HepG2 (cell line): ENCODE measurements around the gene NDUFB7. TPM values are rescaled to one million over a fixed set of nuclear protein-coding genes. Genes with fewer than 3 reads are reported as not detected.

ENCODE experiments used
- CENPT ChIP-seq: sonication (generic); formaldehyde crosslinking; IDR thresholded peaks from 2 replicates; pipeline ENCODE4 v1.8.0; 2022; ENCODE audit warnings: low read depth, mild to moderate bottlenecking, moderate library complexity, missing genetic modification reagents
- ESRRA ChIP-seq: sonication (generic); formaldehyde crosslinking; IDR thresholded peaks from 2 replicates; pipeline ENCODE4 v1.5.1; 2020; ENCODE audit warnings: mild to moderate bottlenecking, low read depth, missing genetic modification reagents
- GLMP ChIP-seq: sonication (generic); formaldehyde crosslinking; IDR thresholded peaks from 2 replicates; pipeline ENCODE4 v1.9.0; 2021; ENCODE audit warnings: missing genetic modification reagents, mild to moderate bottlenecking, borderline replicate concordance
- HDAC2 ChIP-seq: sonication (generic); formaldehyde crosslinking; IDR thresholded peaks from 2 replicates; pipeline ENCODE4 v1.4.0; 2020; ENCODE audit warnings: missing genetic modification reagents
- MIER2 ChIP-seq: IDR thresholded peaks from 2 replicates; pipeline ENCODE4 v1.6.1; 2016; ENCODE audit warnings: missing biosample characterization, missing genetic modification reagents
- MYPOP ChIP-seq: sonication (generic); formaldehyde crosslinking; IDR thresholded peaks from 2 replicates; pipeline ENCODE4 v1.8.1; 2023; ENCODE audit warnings: mild to moderate bottlenecking, moderate library complexity, missing genetic modification reagents
- NCOA5 ChIP-seq: sonication (generic); formaldehyde crosslinking; IDR thresholded peaks from 2 replicates; pipeline ENCODE4 v1.4.0; 2020; ENCODE audit warnings: missing genetic modification reagents
- PHF8 ChIP-seq: sonication (generic); formaldehyde crosslinking; IDR thresholded peaks from 2 replicates; pipeline ENCODE4 v1.5.0; 2020; ENCODE audit warnings: missing genetic modification reagents
- POLR2G ChIP-seq: fragments of 200-400 bp; formaldehyde crosslinking; IDR thresholded peaks from 2 replicates; pipeline ENCODE4 v1.6.1; 2018; ENCODE audit warnings: mild to moderate bottlenecking, low read depth, low read length, moderate library complexity
- SOX13 ChIP-seq, 3 experiments: fragments of 450-650 bp in 1 of 3; sonication (generic) in 1 of 3; formaldehyde crosslinking in 1 of 3; IDR thresholded peaks in 2 of 3; conservative IDR thresholded peaks in 1 of 3; 2 replicates each; pipeline versions ENCODE4 v1.5.0 to v1.6.1; 2016 to 2020; ENCODE audit warnings: antibody characterized with exemption in 1 of 3, mild to moderate bottlenecking in 1 of 3, missing compliant biosample characterization in 1 of 3, missing genetic modification reagents in 1 of 3, moderate library complexity in 1 of 3
- TAF1 ChIP-seq: sonication (generic); formaldehyde crosslinking; IDR thresholded peaks from 2 replicates; pipeline ENCODE4 v1.4.0; 2020; ENCODE audit warnings: missing genetic modification reagents
- TEF ChIP-seq: sonication (generic); formaldehyde crosslinking; IDR thresholded peaks from 2 replicates; pipeline ENCODE4 v1.5.0; 2020; ENCODE audit warnings: missing genetic modification reagents
- U2AF1 ChIP-seq: fragments of 200-400 bp; formaldehyde crosslinking; optimal IDR thresholded peaks from 2 replicates; pipeline ENCODE3; 2017; ENCODE audit warnings: mild to moderate bottlenecking, low read depth, low read length
- ZKSCAN5 ChIP-seq: sonication (generic); formaldehyde crosslinking; IDR thresholded peaks from 2 replicates; pipeline ENCODE4 v1.5.1; 2020; ENCODE audit warnings: mild to moderate bottlenecking, missing genetic modification reagents
- ZKSCAN8 ChIP-seq: IDR thresholded peaks from 2 replicates; pipeline ENCODE4 v1.6.1; 2016; ENCODE audit warnings: borderline replicate concordance, missing genetic modification reagents, missing compliant biosample characterization
- ZNF20 ChIP-seq: sonication (generic); formaldehyde crosslinking; IDR thresholded peaks from 2 replicates; pipeline ENCODE4 v1.4.0; 2020; ENCODE audit warnings: mild to moderate bottlenecking, moderate library complexity, missing genetic modification reagents
- ZNF383 ChIP-seq: sonication (generic); formaldehyde crosslinking; IDR thresholded peaks from 2 replicates; pipeline ENCODE4 v1.4.0; 2020; ENCODE audit warnings: missing genetic modification reagents, mild to moderate bottlenecking, borderline replicate concordance
- ZNF530 ChIP-seq: sonication (generic); formaldehyde crosslinking; IDR thresholded peaks from 2 replicates; pipeline ENCODE4 v1.5.0; 2020; ENCODE audit warnings: low read depth, mild to moderate bottlenecking, missing genetic modification reagents
- ZNF556 ChIP-seq: sonication (generic); formaldehyde crosslinking; IDR thresholded peaks from 2 replicates; pipeline ENCODE4 v1.4.0; 2020; ENCODE audit warnings: mild to moderate bottlenecking, missing genetic modification reagents, borderline replicate concordance
- ZNF615 ChIP-seq: sonication (generic); formaldehyde crosslinking; IDR thresholded peaks from 2 replicates; pipeline ENCODE4 v1.5.0; 2020; ENCODE audit warnings: mild to moderate bottlenecking, missing genetic modification reagents, borderline replicate concordance
- ZNF740 ChIP-seq: sonication (generic); formaldehyde crosslinking; IDR thresholded peaks from 2 replicates; pipeline ENCODE4 v1.4.0; 2020; ENCODE audit warnings: missing genetic modification reagents
- ZNF781 ChIP-seq: sonication (generic); formaldehyde crosslinking; IDR thresholded peaks from 2 replicates; pipeline ENCODE4 v1.5.1; 2020; ENCODE audit warnings: borderline replicate concordance, mild to moderate bottlenecking, missing genetic modification reagents; ENCODE audit errors: not compliant biosample characterization
- ZSCAN31 ChIP-seq: sonication (generic); formaldehyde crosslinking; IDR thresholded peaks from 2 replicates; pipeline ENCODE4 v1.5.0; 2020; ENCODE audit warnings: low read depth, mild to moderate bottlenecking, missing genetic modification reagents
- ZXDC ChIP-seq: sonication (generic); formaldehyde crosslinking; IDR thresholded peaks from 2 replicates; pipeline ENCODE4 v1.5.0; 2020; ENCODE audit warnings: mild to moderate bottlenecking, missing genetic modification reagents
- polyA plus RNA-seq, 8 experiments: library from polyadenylated mRNA; depleted of rRNA in 3 of 8; stranded (reverse) in 7 of 8; unstranded in 1 of 8; fragments of >200 nt; fragmentation: Illumina TruSeq in 4 of 8; extraction: Trizol in 4 of 8; gene quantifications; 2 replicates each; pipeline versions ENCODE4 v1.2.1 to v1.2.3, GENCODE V29; 2011 to 2016; ENCODE audit warnings: low read depth in 4 of 8, missing spikeins in 1 of 8, mixed read lengths in 1 of 8; ENCODE audit not compliant: insufficient read depth in 1 of 8
- total RNA-seq, 5 experiments: library from RNA; depleted of rRNA; stranded (reverse); fragments of >200 nt; fragmentation: Illumina TruSeq; extraction: Trizol; gene quantifications; 2 replicates each; pipeline ENCODE4 v1.2.3, GENCODE V29; 2016; ENCODE audit warnings: low read depth in 1 of 5

Gene NDUFB7
- total and polyA plus RNA-seq, 2 of the 13 experiments (the other 11 are each of a cell fraction or from before 2014, with no cell fraction given): 156 to 198 TPM

GRCh38 chr19:14517840-14518505, 53.9 kb downstream of the NDUFB7 start, which contains the start of gene DNAJB1 (continued):
- TF ChIP-seq NCOA5 (CRISPR knock-in tag) (no peak), MYPOP (no peak; the same call in 1 of the 2 replicates), ZNF530 (0 out of 2 replicates have a peak, but pooled peaks have one; percentile 70), GLMP (CRISPR knock-in tag) (no peak), ESRRA (CRISPR knock-in tag) (0 out of 2 replicates have a peak, but pooled peaks have one; percentile 71), ZXDC (no peak), TAF1 (CRISPR knock-in tag) (peak; percentile 91), ZNF383 (no peak), ZNF781 (CRISPR knock-in tag) (no peak), U2AF1 (no peak), ZKSCAN5 (CRISPR knock-in tag) (no peak), MIER2 (CRISPR knock-in tag) (no peak), SOX13 (IDR thresholded peaks at IDR 0.05) (peak; percentile 34; the same call in 1 of the 2 replicates), SOX13 (CRISPR knock-in tag; conservative IDR thresholded peaks at IDR 0.05 in 1 of 2, IDR thresholded peaks at IDR 0.05 in 1 of 2) (no peak), ZSCAN31 (CRISPR knock-in tag) (peak; percentile 55; the same call in 1 of the 2 replicates), HDAC2 (CRISPR knock-in tag) (peak; percentile 38; the same call in 1 of the 2 replicates), ZNF20 (CRISPR knock-in tag) (no peak), TEF (CRISPR knock-in tag) (peak; percentile 64; the same call in 1 of the 2 replicates), POLR2G (peak; percentile 99), CENPT (CRISPR knock-in tag) (peak; percentile 38; the same call in 1 of the 2 replicates), ZNF556 (CRISPR knock-in tag) (no peak), ZNF615 (no peak), ZKSCAN8 (no peak), PHF8 (CRISPR knock-in tag) (peak; percentile 86), ZNF740 (CRISPR knock-in tag) (no peak)
